ENCODE results near the gene SORBS1.

DNA sequence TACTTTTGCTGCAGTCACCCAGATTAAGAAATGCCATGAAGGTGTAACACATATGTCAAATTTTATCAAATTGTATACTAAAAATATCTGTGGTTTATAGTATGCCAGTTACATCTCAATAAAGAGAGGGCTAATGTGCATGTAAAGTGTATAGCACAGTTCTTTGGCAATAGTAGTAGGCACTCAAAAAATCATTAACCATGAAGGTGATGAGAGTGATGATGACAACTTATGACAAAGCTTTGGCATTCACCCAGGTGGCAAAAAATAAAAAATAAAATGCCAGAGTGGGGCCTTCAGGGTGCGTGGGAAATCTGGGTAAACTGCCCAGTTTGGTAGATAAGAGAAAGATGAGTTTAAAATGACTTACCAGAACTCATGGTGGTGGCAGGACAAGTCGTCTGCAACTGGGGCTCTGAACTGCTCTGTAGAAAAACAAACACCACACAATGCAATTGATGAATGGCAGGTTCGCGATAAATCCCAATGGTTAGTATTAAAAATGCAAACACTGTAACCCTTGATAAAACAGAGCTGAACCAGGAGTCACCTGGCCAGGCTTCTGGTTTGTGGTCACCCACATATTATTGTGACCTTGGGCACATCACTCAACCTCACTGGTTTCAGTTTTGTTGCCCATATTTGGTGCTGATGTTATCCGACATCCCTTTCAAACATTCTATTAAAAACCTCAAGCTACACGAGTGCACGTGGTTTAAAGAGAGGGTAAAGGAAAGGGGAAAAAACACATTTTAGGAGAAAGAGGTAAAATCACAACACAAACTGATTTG is 120.2 kb downstream of the SORBS1 start:
- TF ChIP-seq, protein P1, sequence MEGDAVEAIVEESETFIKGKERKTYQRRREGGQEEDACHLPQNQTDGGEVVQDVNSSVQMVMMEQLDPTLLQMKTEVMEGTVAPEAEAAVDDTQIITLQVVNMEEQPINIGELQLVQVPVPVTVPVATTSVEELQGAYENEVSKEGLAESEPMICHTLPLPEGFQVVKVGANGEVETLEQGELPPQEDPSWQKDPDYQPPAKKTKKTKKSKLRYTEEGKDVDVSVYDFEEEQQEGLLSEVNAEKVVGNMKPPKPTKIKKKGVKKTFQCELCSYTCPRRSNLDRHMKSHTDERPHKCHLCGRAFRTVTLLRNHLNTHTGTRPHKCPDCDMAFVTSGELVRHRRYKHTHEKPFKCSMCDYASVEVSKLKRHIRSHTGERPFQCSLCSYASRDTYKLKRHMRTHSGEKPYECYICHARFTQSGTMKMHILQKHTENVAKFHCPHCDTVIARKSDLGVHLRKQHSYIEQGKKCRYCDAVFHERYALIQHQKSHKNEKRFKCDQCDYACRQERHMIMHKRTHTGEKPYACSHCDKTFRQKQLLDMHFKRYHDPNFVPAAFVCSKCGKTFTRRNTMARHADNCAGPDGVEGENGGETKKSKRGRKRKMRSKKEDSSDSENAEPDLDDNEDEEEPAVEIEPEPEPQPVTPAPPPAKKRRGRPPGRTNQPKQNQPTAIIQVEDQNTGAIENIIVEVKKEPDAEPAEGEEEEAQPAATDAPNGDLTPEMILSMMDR (IDR thresholded peaks at IDR 0.05) = no peak
- TF ChIP-seq POLR2A (IDR thresholded peaks at IDR 0.05) = no peak
